NCI-H2196 (cell line): Measurements from ENCODE around the gene EXOC6B.

Experiments
- DNase-seq: peaks from one replicate; lab custom pipeline; 2025; ENCODE audit not compliant: unreplicated experiment; lab: John Stamatoyannopoulos, UW

Gene EXOC6B

GRCh38 chr2:72235497-72236415 lies 590.1 kb downstream of the EXOC6B start:
- no peak for DNase-seq

- DNase-seq = no peak
Observed at GRCh38 chr2:72233211-72233610, 592.6 kb downstream of the EXOC6B start.

GRCh38 chr2:72222829-72223564 lies 602.8 kb downstream of the EXOC6B start:
- DNase-seq = no peak

- DNase-seq = no peak
Observed at GRCh38 chr2:72220170-72220569, 605.7 kb downstream of the EXOC6B start.

- no peak for DNase-seq
Observed at GRCh38 chr2:72214429-72215143, 611.2 kb downstream of the EXOC6B start.

GRCh38 chr2:72212486-72212855 lies 613.4 kb downstream of the EXOC6B start:
- no peak for DNase-seq

- no peak for DNase-seq
Observed at GRCh38 chr2:72211777-72212485, 613.9 kb downstream of the EXOC6B start.

- no peak for DNase-seq
Observed at GRCh38 chr2:72211350-72211749, 614.5 kb downstream of the EXOC6B start.

GRCh38 chr2:72210470-72210869 lies 615.4 kb downstream of the EXOC6B start:
- no peak for DNase-seq

- no peak for DNase-seq
Observed at GRCh38 chr2:72208225-72208624, 617.6 kb downstream of the EXOC6B start.

GRCh38 chr2:72207334-72207733 lies 618.5 kb downstream of the EXOC6B start:
- DNase-seq = no peak

- DNase-seq = no peak
Observed at GRCh38 chr2:72205504-72205881, 620.3 kb downstream of the EXOC6B start.

- DNase-seq = no peak
Observed at GRCh38 chr2:72204786-72205503, 620.9 kb downstream of the EXOC6B start.

- no peak for DNase-seq
Observed at GRCh38 chr2:72204156-72204785, 621.6 kb downstream of the EXOC6B start.

GRCh38 chr2:72198532-72199241 lies 627.1 kb downstream of the EXOC6B start:
- no peak for DNase-seq

GRCh38 chr2:72193723-72194122 lies 632.1 kb downstream of the EXOC6B start:
- no peak for DNase-seq

GRCh38 chr2:72191441-72191840 lies 634.4 kb downstream of the EXOC6B start:
- no peak for DNase-seq

GRCh38 chr2:72185206-72185605 lies 640.6 kb downstream of the EXOC6B start:
- DNase-seq = no peak

- no peak for DNase-seq
Observed at GRCh38 chr2:72183466-72183865, 642.4 kb downstream of the EXOC6B start.
